ENCODE data around the gene FAM72D.
"Not testable (repeated sequence)": the region's sequence is repeated elsewhere in the genome, so short reads cannot be mapped to it uniquely, and the experiment has no call there.

DNA sequence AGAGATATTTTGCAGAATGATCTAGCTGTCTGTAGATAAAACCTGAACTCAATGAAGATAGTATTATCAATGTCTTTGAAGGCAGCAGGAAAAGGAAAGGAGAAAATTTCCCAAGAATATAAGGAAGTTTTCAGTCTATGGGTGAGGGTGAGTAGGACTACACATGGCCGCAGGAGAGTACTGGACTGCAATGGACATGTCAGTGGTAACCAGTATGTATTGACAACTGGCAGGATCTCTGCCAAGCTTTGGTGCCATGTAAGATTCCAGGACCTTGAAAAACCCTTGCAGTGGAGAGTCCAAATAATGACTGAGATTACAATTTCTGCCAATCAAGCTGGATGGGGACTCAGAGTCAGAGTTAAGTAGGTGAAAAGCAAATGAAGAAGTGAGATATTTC lies 29.3 kb downstream of the FAM72D start:
- TF ChIP-seq, protein P1, sequence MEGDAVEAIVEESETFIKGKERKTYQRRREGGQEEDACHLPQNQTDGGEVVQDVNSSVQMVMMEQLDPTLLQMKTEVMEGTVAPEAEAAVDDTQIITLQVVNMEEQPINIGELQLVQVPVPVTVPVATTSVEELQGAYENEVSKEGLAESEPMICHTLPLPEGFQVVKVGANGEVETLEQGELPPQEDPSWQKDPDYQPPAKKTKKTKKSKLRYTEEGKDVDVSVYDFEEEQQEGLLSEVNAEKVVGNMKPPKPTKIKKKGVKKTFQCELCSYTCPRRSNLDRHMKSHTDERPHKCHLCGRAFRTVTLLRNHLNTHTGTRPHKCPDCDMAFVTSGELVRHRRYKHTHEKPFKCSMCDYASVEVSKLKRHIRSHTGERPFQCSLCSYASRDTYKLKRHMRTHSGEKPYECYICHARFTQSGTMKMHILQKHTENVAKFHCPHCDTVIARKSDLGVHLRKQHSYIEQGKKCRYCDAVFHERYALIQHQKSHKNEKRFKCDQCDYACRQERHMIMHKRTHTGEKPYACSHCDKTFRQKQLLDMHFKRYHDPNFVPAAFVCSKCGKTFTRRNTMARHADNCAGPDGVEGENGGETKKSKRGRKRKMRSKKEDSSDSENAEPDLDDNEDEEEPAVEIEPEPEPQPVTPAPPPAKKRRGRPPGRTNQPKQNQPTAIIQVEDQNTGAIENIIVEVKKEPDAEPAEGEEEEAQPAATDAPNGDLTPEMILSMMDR (conservative IDR thresholded peaks at IDR 0.05; ENCODE audit: low read depth in 2 of 2): not testable (repeated sequence)
- not testable (repeated sequence) for TF ChIP-seq EZH2 (IDR thresholded peaks at IDR 0.05; ENCODE audit: low read depth, unreplicated experiment)

All from GM23338 (cell line).